Stimulated activated memory B cell treated with anti-CD40 and anti-IgM and Interleukin-4, amounts not matched to agents 10 μg/mL and 1 μg/mL and 100 μg/mL, for 72 hours (primary cell): ENCODE results near the gene FOXP4.
A peak's percentile ranks its signal among the peaks of the same experiment; 100 is the strongest.

Source experiments
- ATAC-seq: fragments of 150-1000 bp; cut with Tn5 transposase; 2 replicates; pipeline ENCODE4 v1.10.0; 2021
- H3K27ac Mint-ChIP-seq: one replicate; pipeline ENCODE4 v1.8.0; 2022; ENCODE audit warnings: mild to moderate bottlenecking, mixed read lengths
- H3K27me3 Mint-ChIP-seq: one replicate; pipeline ENCODE4 v1.8.0; 2022; ENCODE audit warnings: mixed read lengths
- H3K36me3 Mint-ChIP-seq: one replicate; pipeline ENCODE4 v1.8.0; 2022; ENCODE audit warnings: mixed read lengths
- H3K4me1 Mint-ChIP-seq: one replicate; pipeline ENCODE4 v1.8.0; 2022; ENCODE audit warnings: mixed read lengths
- H3K4me3 Mint-ChIP-seq: one replicate; pipeline ENCODE4 v1.8.0; 2022; ENCODE audit warnings: mild to moderate bottlenecking, moderate library complexity, mixed read lengths
- H3K9me3 Mint-ChIP-seq: one replicate; pipeline ENCODE4 v1.8.0; 2022; ENCODE audit warnings: mixed read lengths

The FOXP4 gene

GRCh38 chr6:41512146-41512701, 34.0 kb upstream of the FOXP4 start:
- H3K4me3 Mint-ChIP-seq = no peak overlapping the region
- H3K4me1 Mint-ChIP-seq = no peaks in the 10 kb centered on the region
- H3K36me3 Mint-ChIP-seq = no peaks in the 10 kb centered on the region
- no peak for ATAC-seq
- no peak overlapping the region for H3K27ac Mint-ChIP-seq
- no peaks in the 10 kb centered on the region for H3K9me3 Mint-ChIP-seq
- H3K27me3 Mint-ChIP-seq = no peaks in the 10 kb centered on the region

- no peaks in the 10 kb centered on the region for H3K36me3 Mint-ChIP-seq
- no peaks in the 10 kb centered on the region for H3K4me1 Mint-ChIP-seq
- H3K9me3 Mint-ChIP-seq = no peaks in the 10 kb centered on the region
- no peak overlapping the region for H3K27ac Mint-ChIP-seq
- H3K4me3 Mint-ChIP-seq = no peak overlapping the region
- ATAC-seq = no peak
- peaks cover 9% of the 10 kb centered on the region for H3K27me3 Mint-ChIP-seq
Measured at GRCh38 chr6:41515995-41516394, 30.2 kb upstream of the FOXP4 start.

- Mint-ChIP-seq H3K36me3 (no peaks in the 10 kb centered on the region), H3K27ac (no peak overlapping the region), H3K4me1 (no peaks in the 10 kb centered on the region), H3K27me3 (peaks cover 18% of the 10 kb centered on the region), H3K9me3 (no peaks in the 10 kb centered on the region), H3K4me3 (no peak overlapping the region)
- ATAC-seq = no peak
Measured at GRCh38 chr6:41518118-41518517, 28.1 kb upstream of the FOXP4 start.

GRCh38 chr6:41519305-41519744, 26.9 kb upstream of the FOXP4 start:
- H3K36me3 Mint-ChIP-seq = no peaks in the 10 kb centered on the region
- no peak overlapping the region for H3K27ac Mint-ChIP-seq
- peaks cover 29% of the 10 kb centered on the region for H3K27me3 Mint-ChIP-seq
- no peaks in the 10 kb centered on the region for H3K4me1 Mint-ChIP-seq
- ATAC-seq = no peak
- no peaks in the 10 kb centered on the region for H3K9me3 Mint-ChIP-seq
- no peak overlapping the region for H3K4me3 Mint-ChIP-seq

GRCh38 chr6:41519745-41520699, 26.2 kb upstream of the FOXP4 start:
- no peak overlapping the region for H3K4me3 Mint-ChIP-seq
- H3K27me3 Mint-ChIP-seq = peaks cover 36% of the 10 kb centered on the region
- no peak overlapping the region for H3K27ac Mint-ChIP-seq
- H3K4me1 Mint-ChIP-seq = no peaks in the 10 kb centered on the region
- no peak for ATAC-seq
- no peaks in the 10 kb centered on the region for H3K36me3 Mint-ChIP-seq
- no peaks in the 10 kb centered on the region for H3K9me3 Mint-ChIP-seq

GRCh38 chr6:41522780-41523548, 23.2 kb upstream of the FOXP4 start:
- no peak for ATAC-seq
- no peak overlapping the region for H3K27ac Mint-ChIP-seq
- H3K9me3 Mint-ChIP-seq = no peaks in the 10 kb centered on the region
- H3K27me3 Mint-ChIP-seq = peaks cover 36% of the 10 kb centered on the region
- peaks cover 2% of the 10 kb centered on the region for H3K4me1 Mint-ChIP-seq
- no peaks in the 10 kb centered on the region for H3K36me3 Mint-ChIP-seq
- H3K4me3 Mint-ChIP-seq = no peak overlapping the region

GRCh38 chr6:41523915-41524633, 22.1 kb upstream of the FOXP4 start:
- peaks cover 8% of the 10 kb centered on the region for H3K4me1 Mint-ChIP-seq
- H3K9me3 Mint-ChIP-seq = no peaks in the 10 kb centered on the region
- peaks cover 36% of the 10 kb centered on the region for H3K27me3 Mint-ChIP-seq
- H3K27ac Mint-ChIP-seq = no peak overlapping the region
- no peaks in the 10 kb centered on the region for H3K36me3 Mint-ChIP-seq
- no peak overlapping the region for H3K4me3 Mint-ChIP-seq
- no peak for ATAC-seq

GRCh38 chr6:41524634-41525011, 21.6 kb upstream of the FOXP4 start:
- H3K9me3 Mint-ChIP-seq = no peaks in the 10 kb centered on the region
- H3K36me3 Mint-ChIP-seq = no peaks in the 10 kb centered on the region
- H3K27ac Mint-ChIP-seq = no peak overlapping the region
- ATAC-seq = no peak
- peaks cover 36% of the 10 kb centered on the region for H3K27me3 Mint-ChIP-seq
- peaks cover 8% of the 10 kb centered on the region for H3K4me1 Mint-ChIP-seq
- no peak overlapping the region for H3K4me3 Mint-ChIP-seq

GRCh38 chr6:41527721-41528408, 18.3 kb upstream of the FOXP4 start:
- H3K9me3 Mint-ChIP-seq = no peaks in the 10 kb centered on the region
- no peaks in the 10 kb centered on the region for H3K36me3 Mint-ChIP-seq
- peak overlapping the region; percentile 58 for H3K27ac Mint-ChIP-seq
- H3K27me3 Mint-ChIP-seq = peaks cover 18% of the 10 kb centered on the region
- H3K4me3 Mint-ChIP-seq = no peak overlapping the region
- ATAC-seq = no peak
- H3K4me1 Mint-ChIP-seq = peaks cover 35% of the 10 kb centered on the region

GRCh38 chr6:41528409-41528963, 17.7 kb upstream of the FOXP4 start:
- Mint-ChIP-seq H3K27ac (peak overlapping the region; percentile 58), H3K27me3 (peaks cover 15% of the 10 kb centered on the region), H3K9me3 (no peaks in the 10 kb centered on the region), H3K4me3 (no peak overlapping the region), H3K36me3 (no peaks in the 10 kb centered on the region), H3K4me1 (peaks cover 41% of the 10 kb centered on the region)
- no peak for ATAC-seq

- Mint-ChIP-seq H3K4me3 (no peak overlapping the region), H3K27ac (peak overlapping the region; percentile 58), H3K27me3 (peaks cover 9% of the 10 kb centered on the region), H3K36me3 (no peaks in the 10 kb centered on the region), H3K4me1 (peaks cover 41% of the 10 kb centered on the region), H3K9me3 (no peaks in the 10 kb centered on the region)
- ATAC-seq = no peak
Measured at GRCh38 chr6:41529049-41529448, 17.1 kb upstream of the FOXP4 start.

GRCh38 chr6:41529970-41530369, 16.2 kb upstream of the FOXP4 start:
- Mint-ChIP-seq H3K27me3 (peaks cover under 1% of the 10 kb centered on the region), H3K36me3 (no peaks in the 10 kb centered on the region), H3K9me3 (no peaks in the 10 kb centered on the region), H3K4me3 (no peak overlapping the region), H3K4me1 (peaks cover 41% of the 10 kb centered on the region), H3K27ac (no peak overlapping the region)
- no peak for ATAC-seq

GRCh38 chr6:41530476-41530875, 15.7 kb upstream of the FOXP4 start:
- Mint-ChIP-seq H3K27me3 (no peaks in the 10 kb centered on the region), H3K4me3 (no peak overlapping the region), H3K27ac (no peak overlapping the region), H3K36me3 (no peaks in the 10 kb centered on the region), H3K4me1 (peaks cover 41% of the 10 kb centered on the region), H3K9me3 (no peaks in the 10 kb centered on the region)
- ATAC-seq = no peak

GRCh38 chr6:41531016-41531415, 15.2 kb upstream of the FOXP4 start:
- H3K36me3 Mint-ChIP-seq = no peaks in the 10 kb centered on the region
- H3K4me1 Mint-ChIP-seq = peaks cover 41% of the 10 kb centered on the region
- no peaks in the 10 kb centered on the region for H3K9me3 Mint-ChIP-seq
- ATAC-seq = no peak
- H3K4me3 Mint-ChIP-seq = no peak overlapping the region
- no peaks in the 10 kb centered on the region for H3K27me3 Mint-ChIP-seq
- peak overlapping the region; percentile 87 for H3K27ac Mint-ChIP-seq
